HepG2 (cell line): Measurements from ENCODE around the gene DUS1L. TPM values are rescaled to one million over a fixed set of nuclear protein-coding genes. Genes with fewer than 3 reads are reported as not detected.

Experiments
- GLI4 ChIP-seq: sonication (generic); formaldehyde crosslinking; IDR thresholded peaks from 2 replicates; pipeline ENCODE4 v1.5.1; 2020; ENCODE audit warnings: missing genetic modification reagents, mild to moderate bottlenecking, moderate library complexity, borderline replicate concordance
- KDM5B ChIP-seq: sonication (generic); formaldehyde crosslinking; IDR thresholded peaks from 2 replicates; pipeline ENCODE4 v1.4.0; 2020; ENCODE audit warnings: missing genetic modification reagents, mild to moderate bottlenecking, borderline replicate concordance
- KLF9 ChIP-seq: IDR thresholded peaks from 2 replicates; pipeline ENCODE4 v1.6.1; 2016; ENCODE audit warnings: low read depth
- MATR3 ChIP-seq: sonication (generic); formaldehyde crosslinking; IDR thresholded peaks from 2 replicates; pipeline ENCODE4 v1.4.0; 2020; ENCODE audit warnings: missing genetic modification reagents
- MAZ ChIP-seq, 2 experiments: sonication (generic) in 1 of 2; formaldehyde crosslinking in 1 of 2; IDR thresholded peaks; 2 replicates each; pipeline versions ENCODE4 v1.5.0 to v1.6.1; 2012 to 2020; ENCODE audit warnings: low read depth in 2 of 2, mild to moderate bottlenecking in 2 of 2, borderline replicate concordance in 1 of 2, improper control_type of control experiment in 1 of 2, low read length in 1 of 2, missing genetic modification reagents in 1 of 2, moderate library complexity in 1 of 2
- SCMH1 ChIP-seq: sonication (generic); formaldehyde crosslinking; IDR thresholded peaks from 2 replicates; pipeline ENCODE4 v1.9.0; 2021; ENCODE audit warnings: missing genetic modification reagents, mild to moderate bottlenecking, borderline replicate concordance
- SRSF1 ChIP-seq: fragments of 200-400 bp; formaldehyde crosslinking; optimal IDR thresholded peaks from 2 replicates; pipeline ENCODE3; 2017; ENCODE audit warnings: mild to moderate bottlenecking, low read depth, low read length, moderate library complexity
- U2AF1 ChIP-seq: fragments of 200-400 bp; formaldehyde crosslinking; optimal IDR thresholded peaks from 2 replicates; pipeline ENCODE3; 2017; ENCODE audit warnings: mild to moderate bottlenecking, low read depth, low read length
- ZBTB38 ChIP-seq: sonication (generic); formaldehyde crosslinking; IDR thresholded peaks from 2 replicates; pipeline ENCODE4 v1.5.1; 2020; ENCODE audit warnings: mild to moderate bottlenecking, missing genetic modification reagents
- ZC3H13 ChIP-seq: sonication (generic); formaldehyde crosslinking; IDR thresholded peaks from 2 replicates; pipeline ENCODE4 v1.8.1; 2023; ENCODE audit warnings: mild to moderate bottlenecking, missing genetic modification reagents, moderate library complexity
- ZNF121 ChIP-seq: sonication (generic); formaldehyde crosslinking; IDR thresholded peaks from 2 replicates; pipeline ENCODE4 v1.5.0; 2020; ENCODE audit warnings: mild to moderate bottlenecking, missing genetic modification reagents
- ZNF326 ChIP-seq: sonication (generic); formaldehyde crosslinking; IDR thresholded peaks from 2 replicates; pipeline ENCODE4 v1.4.0; 2020; ENCODE audit warnings: missing genetic modification reagents, borderline replicate concordance
- ZNF33B ChIP-seq: sonication (generic); formaldehyde crosslinking; IDR thresholded peaks from 2 replicates; pipeline ENCODE4 v1.5.1; 2020; ENCODE audit warnings: mild to moderate bottlenecking, missing genetic modification reagents
- ZNF543 ChIP-seq: sonication (generic); formaldehyde crosslinking; IDR thresholded peaks from 2 replicates; pipeline ENCODE4 v1.4.0; 2020; ENCODE audit warnings: mild to moderate bottlenecking, missing genetic modification reagents
- ZNF709 ChIP-seq: sonication (generic); formaldehyde crosslinking; IDR thresholded peaks from 2 replicates; pipeline ENCODE4 v1.5.0; 2020; ENCODE audit warnings: mild to moderate bottlenecking, missing genetic modification reagents
- ZNF891 ChIP-seq: sonication (generic); formaldehyde crosslinking; IDR thresholded peaks from 2 replicates; pipeline ENCODE4 v1.5.0; 2020; ENCODE audit warnings: mild to moderate bottlenecking, missing genetic modification reagents
- polyA plus RNA-seq, 8 experiments: library from polyadenylated mRNA; depleted of rRNA in 3 of 8; stranded (reverse) in 7 of 8; unstranded in 1 of 8; fragments of >200 nt; fragmentation: Illumina TruSeq in 4 of 8; extraction: Trizol in 4 of 8; gene quantifications; 2 replicates each; pipeline versions ENCODE4 v1.2.1 to v1.2.3, GENCODE V29; 2011 to 2016; ENCODE audit warnings: low read depth in 4 of 8, missing spikeins in 1 of 8, mixed read lengths in 1 of 8; ENCODE audit not compliant: insufficient read depth in 1 of 8
- total RNA-seq, 5 experiments: library from RNA; depleted of rRNA; stranded (reverse); fragments of >200 nt; fragmentation: Illumina TruSeq; extraction: Trizol; gene quantifications; 2 replicates each; pipeline ENCODE4 v1.2.3, GENCODE V29; 2016; ENCODE audit warnings: low read depth in 1 of 5
- TF ChIP-seq, protein P1 (sequence below): sonication (generic); formaldehyde crosslinking; IDR thresholded peaks from 2 replicates; pipeline ENCODE4 v1.9.0; 2021; ENCODE audit warnings: missing genetic modification reagents, mild to moderate bottlenecking, borderline replicate concordance
- TF ChIP-seq, protein P2 (sequence below): IDR thresholded peaks from 2 replicates; pipeline ENCODE4 v1.6.1; 2016
- TF ChIP-seq, protein P3 (sequence below): sonication (generic); formaldehyde crosslinking; IDR thresholded peaks from 2 replicates; pipeline ENCODE4 v1.4.0; 2020; ENCODE audit warnings: mild to moderate bottlenecking, missing genetic modification reagents, borderline replicate concordance
- TF ChIP-seq, protein P4 (sequence below): sonication (generic); formaldehyde crosslinking; IDR thresholded peaks from 2 replicates; pipeline ENCODE4 v1.8.0; 2022; ENCODE audit warnings: mild to moderate bottlenecking, missing genetic modification reagents; ENCODE audit not compliant: insufficient replicate concordance

DUS1L gene
- total and polyA plus RNA-seq, 2 of the 13 experiments (the other 11 are each of a cell fraction or from before 2014, with no cell fraction given): 81.0 to 109 TPM

DNA sequence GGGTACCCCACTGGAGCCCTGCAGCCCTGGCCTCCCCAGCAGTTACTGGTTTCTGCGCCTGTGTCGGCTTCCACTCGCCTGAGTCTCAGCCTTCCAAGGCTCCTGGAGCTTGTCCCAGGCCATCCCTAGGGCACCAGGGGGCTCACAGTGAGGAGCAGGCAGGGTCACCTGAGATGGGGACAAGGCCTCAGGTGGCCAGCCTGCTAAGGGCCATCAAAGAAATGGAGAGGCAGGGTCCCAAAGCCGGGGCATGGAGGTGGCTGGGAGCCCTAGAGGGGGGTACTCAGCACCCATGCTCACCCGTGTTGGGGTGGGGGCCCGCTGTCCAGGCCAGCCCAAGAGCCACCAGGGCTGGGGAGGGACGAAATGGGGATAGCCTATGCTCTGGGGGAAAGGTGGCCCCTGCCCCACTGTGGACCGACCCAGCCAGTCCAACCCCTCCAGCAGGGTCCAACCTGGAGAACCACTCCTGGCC, 31.1 kb upstream of the DUS1L start (continued):
- no peak for TF ChIP-seq SRSF1
- TF ChIP-seq, protein P1, sequence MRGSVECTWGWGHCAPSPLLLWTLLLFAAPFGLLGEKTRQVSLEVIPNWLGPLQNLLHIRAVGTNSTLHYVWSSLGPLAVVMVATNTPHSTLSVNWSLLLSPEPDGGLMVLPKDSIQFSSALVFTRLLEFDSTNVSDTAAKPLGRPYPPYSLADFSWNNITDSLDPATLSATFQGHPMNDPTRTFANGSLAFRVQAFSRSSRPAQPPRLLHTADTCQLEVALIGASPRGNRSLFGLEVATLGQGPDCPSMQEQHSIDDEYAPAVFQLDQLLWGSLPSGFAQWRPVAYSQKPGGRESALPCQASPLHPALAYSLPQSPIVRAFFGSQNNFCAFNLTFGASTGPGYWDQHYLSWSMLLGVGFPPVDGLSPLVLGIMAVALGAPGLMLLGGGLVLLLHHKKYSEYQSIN (CRISPR knock-in tag): no peak
- TF ChIP-seq ZNF891 (CRISPR knock-in tag): no peak; the same call in 1 of the 2 replicates
- TF ChIP-seq ZBTB38: no peak
- no peak for TF ChIP-seq MAZ (IDR thresholded peaks at IDR 0.05; ENCODE audit: borderline replicate concordance, low read depth, low read length)
- TF ChIP-seq MAZ (CRISPR knock-in tag; IDR thresholded peaks at IDR 0.05; ENCODE audit: low read depth): no peak
- TF ChIP-seq, protein P2, sequence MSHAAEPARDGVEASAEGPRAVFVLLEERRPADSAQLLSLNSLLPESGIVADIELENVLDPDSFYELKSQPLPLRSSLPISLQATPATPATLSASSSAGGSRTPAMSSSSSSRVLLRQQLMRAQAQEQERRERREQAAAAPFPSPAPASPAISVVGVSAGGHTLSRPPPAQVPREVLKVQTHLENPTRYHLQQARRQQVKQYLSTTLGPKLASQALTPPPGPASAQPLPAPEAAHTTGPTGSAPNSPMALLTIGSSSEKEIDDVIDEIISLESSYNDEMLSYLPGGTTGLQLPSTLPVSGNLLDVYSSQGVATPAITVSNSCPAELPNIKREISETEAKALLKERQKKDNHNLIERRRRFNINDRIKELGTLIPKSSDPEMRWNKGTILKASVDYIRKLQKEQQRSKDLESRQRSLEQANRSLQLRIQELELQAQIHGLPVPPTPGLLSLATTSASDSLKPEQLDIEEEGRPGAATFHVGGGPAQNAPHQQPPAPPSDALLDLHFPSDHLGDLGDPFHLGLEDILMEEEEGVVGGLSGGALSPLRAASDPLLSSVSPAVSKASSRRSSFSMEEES (CRISPR knock-in tag): no peak
- TF ChIP-seq, protein P3, sequence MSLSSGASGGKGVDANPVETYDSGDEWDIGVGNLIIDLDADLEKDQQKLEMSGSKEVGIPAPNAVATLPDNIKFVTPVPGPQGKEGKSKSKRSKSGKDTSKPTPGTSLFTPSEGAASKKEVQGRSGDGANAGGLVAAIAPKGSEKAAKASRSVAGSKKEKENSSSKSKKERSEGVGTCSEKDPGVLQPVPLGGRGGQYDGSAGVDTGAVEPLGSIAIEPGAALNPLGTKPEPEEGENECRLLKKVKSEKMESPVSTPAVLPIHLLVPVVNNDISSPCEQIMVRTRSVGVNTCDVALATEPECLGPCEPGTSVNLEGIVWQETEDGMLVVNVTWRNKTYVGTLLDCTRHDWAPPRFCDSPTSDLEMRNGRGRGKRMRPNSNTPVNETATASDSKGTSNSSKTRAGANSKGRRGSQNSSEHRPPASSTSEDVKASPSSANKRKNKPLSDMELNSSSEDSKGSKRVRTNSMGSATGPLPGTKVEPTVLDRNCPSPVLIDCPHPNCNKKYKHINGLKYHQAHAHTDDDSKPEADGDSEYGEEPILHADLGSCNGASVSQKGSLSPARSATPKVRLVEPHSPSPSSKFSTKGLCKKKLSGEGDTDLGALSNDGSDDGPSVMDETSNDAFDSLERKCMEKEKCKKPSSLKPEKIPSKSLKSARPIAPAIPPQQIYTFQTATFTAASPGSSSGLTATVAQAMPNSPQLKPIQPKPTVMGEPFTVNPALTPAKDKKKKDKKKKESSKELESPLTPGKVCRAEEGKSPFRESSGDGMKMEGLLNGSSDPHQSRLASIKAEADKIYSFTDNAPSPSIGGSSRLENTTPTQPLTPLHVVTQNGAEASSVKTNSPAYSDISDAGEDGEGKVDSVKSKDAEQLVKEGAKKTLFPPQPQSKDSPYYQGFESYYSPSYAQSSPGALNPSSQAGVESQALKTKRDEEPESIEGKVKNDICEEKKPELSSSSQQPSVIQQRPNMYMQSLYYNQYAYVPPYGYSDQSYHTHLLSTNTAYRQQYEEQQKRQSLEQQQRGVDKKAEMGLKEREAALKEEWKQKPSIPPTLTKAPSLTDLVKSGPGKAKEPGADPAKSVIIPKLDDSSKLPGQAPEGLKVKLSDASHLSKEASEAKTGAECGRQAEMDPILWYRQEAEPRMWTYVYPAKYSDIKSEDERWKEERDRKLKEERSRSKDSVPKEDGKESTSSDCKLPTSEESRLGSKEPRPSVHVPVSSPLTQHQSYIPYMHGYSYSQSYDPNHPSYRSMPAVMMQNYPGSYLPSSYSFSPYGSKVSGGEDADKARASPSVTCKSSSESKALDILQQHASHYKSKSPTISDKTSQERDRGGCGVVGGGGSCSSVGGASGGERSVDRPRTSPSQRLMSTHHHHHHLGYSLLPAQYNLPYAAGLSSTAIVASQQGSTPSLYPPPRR (CRISPR knock-in tag): 0 out of 2 replicates have a peak, but pooled peaks have one; percentile 21
- no peak for TF ChIP-seq KLF9 (CRISPR knock-in tag)
- peak; percentile 51; the same call in 1 of the 2 replicates for TF ChIP-seq KDM5B (CRISPR knock-in tag)
- TF ChIP-seq ZNF543 (CRISPR knock-in tag): peak; percentile 26; the same call in 1 of the 2 replicates
- peak; percentile 73; the same call in 1 of the 2 replicates for TF ChIP-seq ZC3H13 (CRISPR knock-in tag)
- 0 out of 2 replicates have a peak, but pooled peaks have one; percentile 61 for TF ChIP-seq GLI4
- no peak for TF ChIP-seq SCMH1 (CRISPR knock-in tag)
- TF ChIP-seq, protein P4, sequence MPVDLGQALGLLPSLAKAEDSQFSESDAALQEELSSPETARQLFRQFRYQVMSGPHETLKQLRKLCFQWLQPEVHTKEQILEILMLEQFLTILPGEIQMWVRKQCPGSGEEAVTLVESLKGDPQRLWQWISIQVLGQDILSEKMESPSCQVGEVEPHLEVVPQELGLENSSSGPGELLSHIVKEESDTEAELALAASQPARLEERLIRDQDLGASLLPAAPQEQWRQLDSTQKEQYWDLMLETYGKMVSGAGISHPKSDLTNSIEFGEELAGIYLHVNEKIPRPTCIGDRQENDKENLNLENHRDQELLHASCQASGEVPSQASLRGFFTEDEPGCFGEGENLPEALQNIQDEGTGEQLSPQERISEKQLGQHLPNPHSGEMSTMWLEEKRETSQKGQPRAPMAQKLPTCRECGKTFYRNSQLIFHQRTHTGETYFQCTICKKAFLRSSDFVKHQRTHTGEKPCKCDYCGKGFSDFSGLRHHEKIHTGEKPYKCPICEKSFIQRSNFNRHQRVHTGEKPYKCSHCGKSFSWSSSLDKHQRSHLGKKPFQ (CRISPR knock-in tag): peak; percentile 47
- no peak for TF ChIP-seq ZNF121 (CRISPR knock-in tag)
- TF ChIP-seq ZNF709 (CRISPR knock-in tag): peak; percentile 13; the same call in 1 of the 2 replicates
- no peak for TF ChIP-seq U2AF1
- no peak for TF ChIP-seq ZNF33B
- no peak for TF ChIP-seq MATR3
- TF ChIP-seq ZNF326: no peak; the same call in 1 of the 2 replicates
